HG02885 (cell line): Measurements from ENCODE around the gene SLC35F2.
"Not testable (repeated sequence)": the region's sequence is repeated elsewhere in the genome, so short reads cannot be mapped to it uniquely, and the experiment has no call there.

Source experiments
- ATAC-seq: cut with Tn5 transposase; IDR thresholded peaks from one replicate; pipeline ENCODE4 v1.9.1; 2021; ENCODE audit warnings: mild to moderate bottlenecking; ENCODE audit not compliant: unreplicated experiment, poor library complexity

The SLC35F2 gene, protein sequence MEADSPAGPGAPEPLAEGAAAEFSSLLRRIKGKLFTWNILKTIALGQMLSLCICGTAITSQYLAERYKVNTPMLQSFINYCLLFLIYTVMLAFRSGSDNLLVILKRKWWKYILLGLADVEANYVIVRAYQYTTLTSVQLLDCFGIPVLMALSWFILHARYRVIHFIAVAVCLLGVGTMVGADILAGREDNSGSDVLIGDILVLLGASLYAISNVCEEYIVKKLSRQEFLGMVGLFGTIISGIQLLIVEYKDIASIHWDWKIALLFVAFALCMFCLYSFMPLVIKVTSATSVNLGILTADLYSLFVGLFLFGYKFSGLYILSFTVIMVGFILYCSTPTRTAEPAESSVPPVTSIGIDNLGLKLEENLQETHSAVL

DNA sequence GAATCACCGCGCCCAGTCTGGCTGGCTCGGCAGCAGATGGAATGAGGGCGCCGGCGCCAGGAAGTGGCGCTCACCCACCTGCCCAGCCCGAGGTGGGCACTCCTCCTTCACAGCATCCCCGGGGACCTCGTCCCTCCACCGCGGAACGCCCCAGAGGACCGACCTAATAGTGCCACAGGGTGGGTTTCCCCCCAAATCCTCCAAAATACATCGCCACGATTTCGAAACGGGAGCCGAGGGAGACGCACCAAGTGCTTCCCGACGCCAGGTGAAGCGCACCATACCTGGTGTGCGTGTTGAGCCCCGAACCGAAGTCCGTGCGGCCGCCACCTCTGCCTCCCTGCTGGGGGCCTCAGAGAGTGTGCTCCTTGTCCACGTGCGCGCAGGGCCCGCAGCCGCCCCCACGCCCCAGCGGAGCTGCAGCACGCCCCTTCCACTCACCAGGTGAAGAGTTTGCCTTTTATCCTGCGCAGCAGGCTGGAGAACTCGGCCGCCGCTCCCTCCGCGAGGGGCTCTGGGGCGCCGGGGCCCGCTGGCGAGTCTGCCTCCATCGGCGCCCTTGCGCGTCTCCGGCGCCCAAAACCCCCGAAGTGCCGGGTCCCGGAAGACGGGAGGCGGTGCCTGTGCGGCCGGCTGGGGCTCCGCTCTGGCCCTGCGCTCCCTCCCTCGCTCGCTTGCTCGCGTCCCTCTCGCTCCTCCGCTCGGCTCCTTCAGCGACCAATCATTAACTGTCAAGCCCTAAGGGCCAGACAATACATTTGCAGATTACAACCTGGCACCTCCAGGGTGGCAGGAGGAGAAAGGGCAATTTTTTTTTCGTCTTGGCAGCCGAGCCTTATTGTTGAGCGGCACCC, at the start of gene SLC35F2:
Gene SLC35F2, minus strand, starts transcription at position 571 of the 854 bp plus-strand sequence. Its CDS starts 20 bp downstream, at position 551.
- peak; percentile 84 for ATAC-seq

DNA sequence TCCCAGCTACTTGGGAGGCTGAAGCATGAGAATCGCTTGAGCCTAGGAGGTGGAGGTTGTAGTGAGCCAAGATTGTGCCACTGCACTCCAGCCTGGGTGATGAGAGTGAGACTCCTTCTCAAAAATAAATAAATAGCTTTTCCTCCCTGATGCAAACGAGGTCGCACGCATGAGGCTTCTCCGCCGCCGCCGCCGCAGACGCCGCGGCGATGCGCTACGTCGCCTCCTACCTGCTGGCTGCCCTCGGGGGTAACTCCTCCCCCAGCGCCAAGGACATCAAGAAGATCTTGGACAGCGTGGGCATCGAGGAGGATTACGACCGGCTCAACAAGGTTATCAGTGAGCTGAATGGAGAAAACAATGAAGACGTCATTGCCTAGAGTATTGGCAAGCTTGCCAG, 49.6 kb upstream of the SLC35F2 start:
- ATAC-seq: no peak

DNA sequence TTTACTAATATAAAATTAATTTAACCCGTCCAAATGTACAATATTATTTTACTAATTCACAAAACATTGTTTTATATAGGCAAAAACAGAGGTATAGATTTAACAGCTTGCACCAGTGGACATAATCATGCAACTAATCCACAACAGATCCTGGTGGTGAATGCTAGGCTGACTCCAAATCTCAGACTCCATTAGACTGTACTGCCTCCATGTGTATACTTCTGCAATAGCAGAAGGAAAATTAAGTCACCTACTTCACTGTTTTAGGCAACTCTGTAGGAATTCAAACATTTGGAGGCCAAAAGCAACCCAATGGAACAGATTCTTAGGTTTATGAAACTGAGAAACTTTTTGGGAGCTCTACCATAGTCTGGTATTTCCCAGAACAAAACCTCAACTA, 39.7 kb upstream of the SLC35F2 start:
- peak; percentile 78 for ATAC-seq

DNA sequence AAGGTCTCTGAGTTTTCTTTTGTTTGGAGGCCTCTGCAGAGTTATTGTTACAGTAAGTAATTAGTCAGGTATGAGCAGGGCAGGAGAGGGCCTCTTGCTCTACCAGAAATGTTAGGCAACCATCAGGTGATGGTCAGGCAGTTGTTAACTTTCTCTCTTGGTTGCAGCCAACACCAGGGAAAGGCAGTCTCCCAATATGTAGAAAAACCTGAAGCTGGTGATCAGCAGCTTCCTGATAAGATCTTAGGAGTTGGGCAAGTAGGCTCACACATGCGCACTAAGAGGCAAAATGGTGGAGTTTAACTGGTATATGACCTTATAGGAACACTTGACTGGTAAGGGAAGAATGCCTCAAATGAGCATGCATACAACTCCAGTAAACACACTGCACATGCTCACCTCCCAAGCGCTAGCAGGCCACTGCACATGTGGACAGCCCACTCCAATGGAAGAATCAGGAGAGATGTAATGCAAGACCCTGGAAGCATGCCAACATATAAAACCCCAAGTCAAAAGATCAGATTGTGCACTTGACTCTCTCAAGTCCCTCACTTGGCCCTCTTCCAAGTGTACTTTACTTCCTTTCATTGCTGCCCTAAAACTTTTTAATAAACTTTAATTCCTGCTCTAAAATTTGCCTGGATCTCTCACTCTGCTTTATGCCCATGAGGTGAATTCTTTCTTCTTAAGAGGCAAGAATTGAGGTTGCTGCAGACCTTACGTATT, 23.7 kb upstream of the SLC35F2 start:
- ATAC-seq: no peak

DNA sequence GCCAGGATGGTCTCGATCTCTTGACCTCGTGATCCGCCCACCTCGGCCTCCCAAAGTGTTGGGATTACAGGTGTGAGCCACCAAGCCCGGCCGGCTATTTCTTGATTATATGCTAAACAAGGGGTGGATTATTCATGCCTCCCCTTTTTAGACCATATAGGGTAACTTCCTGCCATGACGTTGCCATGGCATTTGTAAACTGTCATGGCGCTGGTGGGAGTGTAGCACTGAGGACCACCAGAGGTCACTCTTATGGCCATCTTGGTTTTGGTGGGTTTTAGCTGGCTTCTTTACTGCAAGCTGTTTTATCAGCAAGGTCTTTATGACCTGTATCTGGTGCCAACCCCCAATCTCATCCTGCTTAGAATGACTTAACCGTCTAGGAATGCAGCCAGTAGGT, 22.9 kb upstream of the SLC35F2 start:
- ATAC-seq: not testable (repeated sequence)

DNA sequence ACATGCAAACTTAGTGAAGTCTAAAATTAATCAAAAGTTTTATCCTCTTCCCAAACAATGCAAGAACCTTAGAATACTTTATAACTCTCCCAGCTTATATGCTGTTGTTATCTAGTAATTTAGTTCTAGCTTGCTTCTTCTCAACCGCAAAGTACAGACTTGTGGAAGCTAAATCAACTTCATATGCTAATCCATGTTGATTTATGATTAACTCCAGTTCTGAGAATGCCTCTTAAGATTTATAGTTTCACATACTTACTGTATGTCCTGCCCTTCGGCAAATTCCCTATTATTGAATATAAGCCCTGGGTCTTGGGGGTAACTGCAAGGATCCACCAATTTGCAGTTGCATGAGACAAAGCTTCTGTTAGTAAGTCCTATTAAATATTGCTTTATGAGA, 17.6 kb upstream of the SLC35F2 start:
- no peak for ATAC-seq

DNA sequence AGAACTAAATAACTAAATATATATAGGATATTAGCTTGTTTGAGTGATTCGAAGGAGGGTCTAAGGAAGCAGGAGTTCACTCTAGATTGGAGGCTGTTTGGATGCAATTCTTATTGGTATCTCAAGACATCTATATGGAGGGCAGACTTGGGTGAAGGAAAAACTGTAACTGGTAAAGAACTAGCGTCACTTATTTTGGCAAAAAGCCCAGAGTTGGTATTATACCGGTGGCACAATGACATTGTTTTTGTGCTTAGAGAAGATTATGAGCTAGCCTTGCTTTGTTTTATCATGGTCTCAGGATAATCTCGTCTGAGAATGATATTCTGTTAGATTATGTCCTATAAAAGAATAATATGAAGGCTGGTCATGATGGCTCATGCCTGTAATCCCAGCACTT, 6.0 kb upstream of the SLC35F2 start:
- ATAC-seq: no peak

DNA sequence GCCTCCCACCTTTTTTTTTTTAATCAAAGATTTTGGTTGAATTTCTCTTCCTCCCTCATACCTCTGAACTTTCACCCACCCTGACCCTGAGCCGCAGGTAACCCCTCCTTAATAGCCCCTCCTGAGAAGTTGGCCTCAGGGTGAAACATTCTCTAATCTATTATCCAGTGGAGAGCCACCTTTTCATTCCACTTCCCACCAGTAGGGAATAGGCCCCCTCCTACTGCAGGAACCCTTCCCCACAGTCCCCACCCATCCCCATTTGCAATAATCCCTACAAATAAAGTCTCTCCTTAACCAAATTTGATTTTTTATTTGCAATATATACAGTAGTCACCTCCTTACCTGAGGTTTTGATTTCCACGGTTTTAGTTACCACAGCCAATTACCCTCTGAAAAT, 2.1 kb upstream of the SLC35F2 start:
- ATAC-seq: no peak

DNA sequence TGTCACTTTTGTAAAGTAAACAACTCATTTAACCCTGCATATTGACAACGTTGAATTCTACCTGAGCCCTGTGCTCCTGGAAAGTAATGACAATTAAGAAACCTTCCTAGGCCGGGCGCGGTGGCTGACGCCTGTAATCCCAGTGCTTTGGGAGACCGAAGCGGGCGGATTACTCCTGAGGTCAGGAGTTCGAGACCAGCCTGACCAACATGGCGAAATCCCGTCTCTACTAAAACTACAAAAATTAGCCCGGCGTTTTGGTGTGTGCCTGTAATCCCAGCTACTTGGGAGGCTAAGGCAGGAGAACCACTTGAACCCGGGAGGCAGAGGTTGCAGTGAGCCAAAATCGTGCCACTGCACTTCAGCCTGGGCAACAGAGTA, 1.6 kb upstream of the SLC35F2 start:
- ATAC-seq: not testable (repeated sequence)

DNA sequence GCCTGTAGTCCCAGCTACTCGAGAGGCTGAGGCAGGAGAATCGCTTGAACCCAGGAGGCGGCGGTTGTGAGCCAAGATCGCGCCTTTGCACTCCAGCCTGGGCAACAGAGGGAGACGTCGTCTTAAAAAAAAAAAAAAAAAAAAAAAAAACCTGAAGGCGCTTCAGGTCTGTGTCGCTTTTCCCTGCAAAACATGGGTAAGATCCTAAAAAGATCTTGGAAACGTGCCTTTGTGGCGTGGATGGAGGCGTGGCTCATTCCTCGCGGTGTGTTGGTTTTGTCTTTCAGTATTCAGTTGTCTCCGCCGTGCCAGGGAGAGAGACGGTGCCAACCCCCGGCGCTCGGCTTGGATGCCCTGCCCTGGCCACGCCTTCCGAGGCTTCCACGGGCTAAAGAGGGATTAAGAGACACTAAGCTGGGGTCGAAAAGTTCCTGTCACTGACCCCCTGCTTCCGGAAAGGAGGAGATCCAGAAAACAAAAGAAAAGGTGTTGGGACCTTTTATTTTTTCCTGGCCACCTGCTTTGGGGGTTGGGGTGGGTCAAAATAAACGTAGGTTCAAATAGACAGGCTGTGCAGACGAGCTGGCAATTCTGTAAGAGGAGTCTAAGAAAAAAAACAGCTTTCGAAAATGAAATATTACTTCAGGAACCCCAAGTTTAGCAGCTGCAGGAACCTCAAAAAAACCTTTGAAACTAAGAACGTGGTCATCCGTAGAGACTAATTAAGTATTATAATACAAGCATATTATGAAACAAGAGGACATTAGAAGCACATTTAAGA, 1.1 kb upstream of the SLC35F2 start:
- peak; percentile 16 for ATAC-seq

DNA sequence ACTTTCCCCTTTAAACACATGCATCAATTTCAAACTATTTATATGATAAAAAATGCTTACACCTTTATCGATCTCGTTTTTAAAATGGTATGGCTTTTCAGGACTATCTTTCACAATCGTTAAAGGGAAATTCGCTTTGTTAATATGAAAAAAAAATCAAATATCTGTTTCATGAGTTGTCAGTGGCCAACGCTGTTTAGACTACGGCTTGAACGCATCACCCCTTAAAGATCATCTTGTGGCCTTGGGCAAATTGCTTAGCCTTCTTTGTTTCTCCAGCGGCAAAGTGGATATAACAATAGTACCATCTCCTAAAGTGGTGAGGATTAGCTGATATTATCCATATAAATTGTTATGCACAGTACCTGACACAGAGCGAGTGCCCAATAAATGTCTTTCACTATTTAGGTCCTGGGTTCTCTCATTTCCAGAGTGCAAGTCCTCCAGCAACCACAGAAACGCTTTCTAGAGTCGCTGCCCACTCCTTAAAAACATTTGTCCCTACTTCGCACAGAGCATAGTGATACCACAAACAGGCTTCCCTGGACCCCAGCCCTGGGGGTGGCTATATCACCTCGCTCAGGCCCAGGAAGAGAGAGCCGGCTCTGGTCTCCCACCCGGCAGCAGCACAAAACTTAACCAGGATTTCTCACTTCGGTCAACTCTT, 904 bp downstream of the SLC35F2 start:
- ATAC-seq: peak; percentile 8

DNA sequence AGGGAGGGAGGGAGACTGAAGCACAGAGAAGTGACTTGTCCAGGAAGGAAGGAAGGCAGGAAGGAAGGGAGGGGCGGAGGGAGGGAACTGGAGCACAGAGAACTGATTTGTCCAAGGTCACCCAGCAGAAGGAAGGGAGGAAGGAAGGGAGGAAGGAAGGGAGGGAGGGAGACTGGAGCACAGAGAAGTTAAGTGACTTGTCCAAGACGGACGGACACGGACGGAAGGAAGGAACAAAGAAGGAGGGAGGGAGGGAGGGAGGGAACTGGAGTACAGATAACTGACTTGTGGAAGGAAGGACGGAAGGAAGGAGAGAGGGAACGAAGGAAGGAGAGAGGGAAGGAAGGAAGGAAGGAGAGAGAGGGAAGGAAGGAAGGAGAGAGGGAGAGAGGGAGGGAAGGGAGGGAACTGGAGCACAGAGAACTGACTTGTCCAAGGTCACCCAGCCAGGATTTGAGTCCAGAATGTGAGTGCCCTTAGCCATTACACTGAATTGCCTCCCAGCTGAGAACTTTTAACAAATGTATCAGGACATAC, 1.5 kb downstream of the SLC35F2 start:
- no peak for ATAC-seq

DNA sequence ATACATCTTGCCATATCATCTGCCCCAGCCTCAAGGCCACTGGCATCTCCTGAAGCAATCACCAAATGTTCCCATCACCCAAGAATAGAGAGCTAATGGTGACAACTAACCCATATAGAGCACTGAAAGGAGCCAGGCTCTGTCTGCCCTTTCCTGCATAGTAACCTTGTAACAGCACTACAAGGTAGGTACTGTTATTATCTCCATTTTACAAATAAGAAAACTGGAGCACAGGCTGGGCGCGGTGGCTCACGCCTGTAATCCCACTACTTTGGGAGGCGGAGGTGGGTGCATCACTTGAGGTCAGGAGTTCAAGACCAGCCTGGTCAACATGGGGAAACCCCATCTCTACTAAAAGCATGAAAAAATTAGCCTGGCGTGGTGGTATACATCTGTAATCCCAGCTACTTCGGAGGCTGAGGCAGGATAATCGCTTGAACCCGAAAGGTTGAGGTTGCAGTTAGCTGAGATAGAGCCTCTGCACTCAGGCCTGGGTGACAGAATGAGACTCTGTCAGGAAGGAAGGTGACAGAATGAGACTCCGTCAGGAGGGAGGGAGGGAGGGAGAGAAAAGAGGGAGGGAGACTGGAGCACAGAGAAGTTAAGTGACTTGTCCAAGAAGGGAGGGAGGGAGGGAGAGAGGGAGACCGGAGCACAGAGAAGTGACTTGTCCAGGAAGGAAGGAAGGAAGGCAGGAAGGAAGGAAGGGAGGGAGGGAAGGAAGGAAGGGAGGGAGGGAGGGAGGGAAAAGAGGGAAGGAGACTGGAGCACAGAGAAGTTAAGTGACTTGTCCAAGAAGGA, 2.2 kb downstream of the SLC35F2 start:
- ATAC-seq: no peak

DNA sequence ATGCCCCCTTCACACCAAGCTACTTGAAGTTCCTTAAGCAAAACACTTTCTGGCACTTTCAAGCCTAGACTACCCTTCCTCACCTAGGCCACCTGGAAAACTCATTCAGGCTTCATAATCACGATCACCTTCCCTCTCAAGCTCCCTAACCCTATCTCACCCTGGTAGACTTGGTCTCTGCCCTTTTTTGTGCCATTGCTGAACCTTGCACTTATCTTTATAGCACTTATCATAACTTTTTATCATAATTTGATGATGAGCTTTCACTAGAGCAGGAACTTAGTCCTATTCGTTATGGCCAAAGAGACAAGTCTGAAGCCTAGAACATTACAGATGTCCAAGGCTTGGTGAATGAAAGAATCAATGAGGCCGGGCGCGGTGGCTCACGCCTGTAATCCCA, 5.5 kb downstream of the SLC35F2 start:
- ATAC-seq: no peak

DNA sequence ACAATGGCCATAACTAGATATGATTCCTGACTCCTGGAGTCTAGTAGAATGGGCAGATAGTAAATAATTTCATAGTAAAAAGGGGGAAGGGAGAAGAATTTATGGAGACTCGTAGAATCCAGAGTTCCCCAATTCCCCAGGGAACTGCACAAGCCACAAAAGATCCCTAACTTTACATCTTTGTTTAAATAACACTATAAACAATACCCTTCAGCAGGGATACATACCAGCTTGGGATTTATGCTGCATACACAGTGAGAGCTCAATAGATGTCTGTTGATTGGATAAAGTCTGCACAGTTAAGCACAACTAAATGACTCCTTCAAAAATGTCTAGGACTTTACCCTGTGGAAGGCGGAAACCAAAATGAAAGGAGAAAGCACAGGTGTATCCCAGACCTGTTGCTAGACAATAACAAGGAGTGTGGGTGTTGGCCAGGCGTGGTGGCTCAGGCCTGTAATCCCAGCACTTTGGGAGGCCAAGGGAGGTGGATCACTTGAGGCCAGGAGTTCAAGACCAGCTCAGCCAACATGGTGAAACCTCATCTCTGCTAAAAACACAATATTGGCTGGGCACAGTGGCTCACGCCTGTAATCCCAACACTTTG, 6.8 kb downstream of the SLC35F2 start:
- no peak for ATAC-seq

DNA sequence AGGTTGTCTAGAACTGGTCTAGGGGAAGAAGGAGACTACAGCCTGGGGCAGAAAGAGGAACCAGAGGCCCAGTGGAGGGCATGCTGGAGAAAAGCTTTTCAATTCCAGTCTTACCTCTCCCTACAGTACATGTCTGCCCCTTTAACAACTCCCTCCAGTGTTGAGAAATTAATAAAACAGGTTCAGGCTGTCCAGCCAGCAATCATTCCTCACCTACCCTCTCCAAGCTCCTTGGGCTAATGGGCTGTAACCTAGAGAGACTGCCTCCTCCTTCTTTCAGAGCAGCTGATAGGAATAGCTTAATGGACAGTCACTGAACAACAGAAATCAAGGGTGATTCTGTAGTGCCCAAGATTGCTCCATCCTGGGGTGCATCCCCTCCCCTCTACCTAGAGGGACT, 8.8 kb downstream of the SLC35F2 start:
- ATAC-seq: no peak

DNA sequence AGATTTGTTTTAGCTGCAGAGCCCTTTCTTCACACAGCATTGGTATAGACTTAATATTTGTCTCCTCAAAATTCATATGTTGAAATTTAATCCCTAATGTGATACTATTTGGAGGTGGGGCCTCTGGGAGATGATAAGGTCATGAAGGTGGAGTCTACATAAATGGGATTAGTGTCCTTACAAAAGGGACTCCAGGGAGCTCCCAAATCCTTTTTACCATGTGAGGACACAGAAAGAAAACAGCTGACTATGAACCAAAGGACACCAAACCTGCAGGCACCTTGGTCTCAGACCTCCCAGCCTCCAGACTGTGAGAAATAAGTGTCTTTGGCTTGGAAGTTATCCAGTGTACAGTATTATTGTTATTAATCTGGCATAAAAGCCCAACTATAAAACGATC, 10.2 kb downstream of the SLC35F2 start:
- no peak for ATAC-seq

DNA sequence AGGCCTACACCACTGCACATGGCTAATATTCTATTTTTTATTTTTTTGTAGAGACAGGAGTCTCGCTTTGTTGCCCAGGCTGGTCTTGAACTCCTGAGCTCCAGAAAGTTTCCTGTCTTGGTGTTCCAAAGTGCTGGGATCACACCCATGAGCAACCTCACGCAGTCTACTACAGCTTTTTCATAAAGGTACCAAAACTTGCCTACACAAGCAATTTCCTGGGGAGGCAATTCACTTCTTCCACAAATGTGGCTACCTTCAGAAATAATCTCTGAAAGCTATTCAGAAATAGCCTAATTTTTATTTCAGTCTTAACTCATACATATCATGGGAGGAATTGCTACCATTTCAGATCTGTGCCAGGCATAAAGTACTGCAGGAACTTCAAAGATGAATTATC, 11.4 kb downstream of the SLC35F2 start:
- no peak for ATAC-seq
